Effector memory CD4-positive, alpha-beta T cell (primary cell): ENCODE data around the gene SUPT6H.
A peak's percentile ranks its signal among the peaks of the same experiment; 100 is the strongest.

Experiments used
- DNase-seq, 3 donors: peaks; one replicate each; pipeline ENCODE4 v3.0.0-alpha.2; 2020
- H3K27ac ChIP-seq: 2 replicates; pipeline ENCODE4 v1.7.0; 2013; ENCODE audit warnings: mild to moderate bottlenecking, low read length, moderate library complexity; ENCODE audit not compliant: insufficient read depth, poor library complexity, severe bottlenecking
- H3K27me3 ChIP-seq: replicated peaks from 2 replicates; pipeline ENCODE4 v1.7.0; 2013; ENCODE audit warnings: mild to moderate bottlenecking, low read length; ENCODE audit not compliant: insufficient read depth, control insufficient read depth, poor library complexity, severe bottlenecking
- H3K36me3 ChIP-seq: 2 replicates; pipeline ENCODE4 v1.7.0; 2013; ENCODE audit warnings: mild to moderate bottlenecking, low read length, moderate library complexity; ENCODE audit not compliant: control insufficient read depth, insufficient read depth
- H3K4me1 ChIP-seq: 2 replicates; pipeline ENCODE4 v1.7.0; 2013; ENCODE audit warnings: low read length, mild to moderate bottlenecking; ENCODE audit not compliant: control insufficient read depth, insufficient read depth, poor library complexity, severe bottlenecking
- H3K4me3 ChIP-seq: 2 replicates; pipeline ENCODE4 v1.7.0; 2013; ENCODE audit warnings: low read length, low read depth, mild to moderate bottlenecking; ENCODE audit not compliant: insufficient read depth, poor library complexity, severe bottlenecking
- H3K9me3 ChIP-seq: 2 replicates; pipeline ENCODE4 v1.7.0; 2013; ENCODE audit warnings: mild to moderate bottlenecking, low read length, moderate library complexity; ENCODE audit not compliant: control insufficient read depth
- total RNA-seq, 3 donors: gene quantifications; one replicate each; lab custom pipeline; 2026; lab: John Stamatoyannopoulos, UW

Gene SUPT6H
- 162 to 202 (median 181) reads per million in 3 donors for total RNA-seq

DNA sequence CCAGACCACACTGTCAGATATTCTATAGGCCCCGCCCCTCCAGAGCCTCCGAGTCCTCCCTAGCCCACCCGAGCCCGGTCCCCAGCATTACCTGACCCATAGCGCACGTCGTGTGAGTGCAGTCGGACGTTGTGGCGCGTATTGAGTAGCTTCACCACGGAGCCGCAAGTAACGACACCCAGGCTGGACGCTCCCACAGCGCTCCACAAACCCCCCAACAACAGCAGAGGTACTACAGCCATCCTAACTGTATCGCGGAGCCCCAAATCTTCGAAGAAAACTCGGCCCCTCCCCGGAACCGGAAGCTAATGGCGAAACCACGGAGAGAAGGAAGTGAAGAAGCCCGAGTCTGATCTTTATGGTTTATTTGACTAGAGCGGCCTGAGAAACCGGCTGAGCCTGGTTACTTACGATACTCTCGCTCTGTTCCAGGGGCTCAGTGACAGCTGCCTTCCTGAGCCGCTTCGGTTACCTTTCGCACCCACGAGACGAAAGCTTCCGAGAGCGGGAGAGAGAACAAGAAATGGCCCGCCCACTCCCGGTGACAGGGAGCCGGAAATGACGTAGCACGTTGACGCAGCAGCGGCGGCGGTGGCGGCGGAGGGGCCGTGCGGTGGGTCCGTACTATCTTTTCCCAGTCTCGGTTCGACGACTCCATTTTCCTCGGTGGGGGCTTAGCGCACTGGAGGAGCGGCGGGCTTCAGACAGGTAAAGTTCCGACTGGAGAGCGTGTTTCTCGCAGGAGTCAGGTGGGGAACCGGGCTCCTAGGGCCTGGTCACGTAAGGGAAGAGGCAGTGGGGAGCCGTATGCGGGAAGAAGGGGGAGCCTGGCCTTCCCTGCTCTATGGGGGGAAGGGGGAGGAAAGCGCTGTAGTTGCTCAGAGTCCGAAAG lies at the start of gene SUPT6H, which contains the start of gene SDF2:
SUPT6H (plus strand) TSS at position 571 of the 892 bp plus-strand sequence. CDS start 11,197 bp downstream, outside the sequence.
SDF2 (minus strand) TSS at position 272 of the 892 bp plus-strand sequence; CDS start at position 242, 30 bp downstream.
- Histone ChIP-seq H3K4me1 (peaks cover 8% of the 10 kb centered on the region), H3K27ac (peak within 1 kb of the TSS; percentile 99), H3K4me3 (peak within 1 kb of the TSS; percentile 92), H3K9me3 (no peaks in the 10 kb centered on the region), H3K27me3 (no peaks in the 10 kb centered on the region), H3K36me3 (no peaks in the 10 kb centered on the region)
- peak; percentile 86 to 90 (median 89) for DNase-seq

GRCh38 chr17:28612531-28612930 lies 49.5 kb upstream of the SUPT6H start:
- Histone ChIP-seq H3K27me3 (no peaks in the 10 kb centered on the region), H3K27ac (no peak overlapping the region), H3K36me3 (peaks cover 40% of the 10 kb centered on the region), H3K4me1 (no peaks in the 10 kb centered on the region), H3K9me3 (no peaks in the 10 kb centered on the region), H3K4me3 (no peak overlapping the region)
- DNase-seq, result no peak

DNA sequence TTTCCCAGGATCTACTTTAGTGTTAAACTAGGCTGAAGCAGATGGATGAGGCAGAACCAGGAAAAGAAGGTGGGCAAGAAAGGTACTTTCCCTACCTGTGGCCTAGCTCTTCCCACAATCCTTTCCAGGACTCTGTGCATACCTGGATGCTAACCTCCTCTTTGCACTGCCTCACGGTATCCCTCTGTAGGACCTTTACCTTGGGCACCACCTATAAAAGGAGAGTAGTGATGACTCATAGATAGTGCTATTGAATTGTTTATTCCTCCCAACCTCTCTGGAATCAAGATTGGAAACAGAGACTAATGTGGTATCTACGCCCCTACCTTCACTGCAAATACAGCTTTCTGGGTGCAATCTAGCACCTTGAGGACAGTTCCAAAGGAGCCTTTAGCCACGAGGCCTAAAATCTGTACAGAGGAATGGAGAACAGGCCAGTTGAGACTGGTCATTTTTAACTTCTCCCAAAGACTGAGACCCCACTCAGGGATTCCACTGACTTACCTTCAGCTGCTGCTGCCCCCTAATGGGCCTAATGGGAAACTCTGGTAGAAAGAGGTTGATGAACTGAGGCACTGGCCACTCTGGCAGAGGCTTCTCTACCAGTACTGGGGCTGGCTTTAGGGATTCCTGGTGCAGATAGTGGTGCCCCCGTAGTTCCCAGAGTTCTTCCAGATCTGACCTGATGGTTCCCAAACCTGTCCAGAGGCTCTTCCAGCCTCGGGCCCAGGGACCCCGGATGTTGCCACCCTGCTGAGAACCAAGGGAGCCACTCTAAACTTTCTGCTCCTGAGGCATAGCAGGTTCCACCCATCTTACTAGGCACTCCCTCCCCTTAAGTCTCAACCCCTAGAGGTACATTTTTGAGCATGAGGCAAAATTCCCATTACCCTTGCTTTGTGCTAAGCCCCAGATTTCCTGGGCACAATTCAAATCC lies 48.8 kb upstream of the SUPT6H start:
- Histone ChIP-seq H3K27ac (no peak overlapping the region), H3K4me3 (no peak overlapping the region), H3K9me3 (no peaks in the 10 kb centered on the region), H3K27me3 (no peaks in the 10 kb centered on the region), H3K36me3 (peaks cover 42% of the 10 kb centered on the region), H3K4me1 (no peaks in the 10 kb centered on the region)
- peak in 2 of 3 donors; percentile 4 to 24 for DNase-seq

DNA sequence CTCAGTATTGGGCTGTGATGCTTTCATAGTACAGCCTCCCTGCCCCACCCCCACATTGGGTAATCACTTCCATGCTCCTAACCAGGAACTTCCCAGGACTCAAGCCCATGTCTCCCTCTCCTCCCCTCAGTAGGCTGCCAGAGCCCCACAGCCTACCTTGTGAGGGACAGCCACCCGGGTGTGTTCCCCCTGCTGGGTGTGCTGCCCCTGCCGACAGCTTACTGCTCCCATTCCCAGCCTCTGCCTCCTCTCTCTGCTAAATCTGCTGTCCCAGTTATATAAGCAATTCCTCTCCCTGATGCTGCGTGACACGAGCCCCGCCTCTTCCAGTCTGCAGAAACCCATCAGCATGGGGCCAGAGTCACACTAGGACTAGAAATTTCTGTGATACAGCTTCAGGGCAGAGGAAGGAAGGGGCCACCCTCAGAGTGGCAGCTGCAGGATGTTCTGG lies 48.0 kb upstream of the SUPT6H start, which contains the start of gene RSKR:
RSKR (minus strand) TSS at position 255 of the 451 bp plus-strand sequence; CDS start at position 231, 24 bp downstream.
- H3K36me3 ChIP-seq, result peaks cover 50% of the 10 kb centered on the region
- no peak within 1 kb of the TSS for H3K4me3 ChIP-seq
- H3K27me3 ChIP-seq, result no peaks in the 10 kb centered on the region
- H3K27ac ChIP-seq, result no peak within 1 kb of the TSS
- DNase-seq, result no peak
- H3K4me1 ChIP-seq, result no peaks in the 10 kb centered on the region
- no peaks in the 10 kb centered on the region for H3K9me3 ChIP-seq

DNA sequence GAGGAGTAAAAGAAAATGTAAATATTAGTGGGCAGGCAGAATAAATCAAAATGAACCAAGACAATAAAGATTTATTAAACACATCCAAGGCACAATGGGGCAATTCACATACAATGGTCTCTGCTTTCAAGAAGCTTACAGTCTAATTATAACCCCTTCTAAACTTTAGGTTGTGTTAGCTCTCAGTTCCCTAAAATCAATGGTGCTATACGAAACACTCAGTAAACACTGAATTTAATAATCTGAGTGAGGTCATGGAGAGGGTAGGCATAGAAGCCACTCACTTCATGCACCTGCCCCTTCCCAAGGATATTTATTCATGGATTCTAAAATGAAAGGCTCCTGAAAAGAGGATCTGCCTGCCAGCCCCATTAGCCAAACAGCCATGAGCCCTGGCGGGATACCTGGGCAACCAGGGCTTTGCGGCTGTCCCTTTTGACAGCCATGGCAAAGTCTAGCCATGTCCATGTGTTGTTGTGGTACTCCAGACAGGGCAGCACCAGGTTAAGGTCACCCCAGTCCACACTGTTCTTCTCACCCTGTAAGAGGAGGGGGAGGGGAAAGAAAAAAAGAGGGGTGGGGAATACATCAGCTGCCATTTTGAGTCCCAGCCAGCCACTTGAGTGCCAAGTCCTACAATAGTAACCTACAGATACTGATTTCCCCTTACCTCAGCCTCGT lies 46.6 kb upstream of the SUPT6H start:
- no peaks in the 10 kb centered on the region for H3K9me3 ChIP-seq
- DNase-seq, result no peak
- H3K27ac ChIP-seq, result no peak overlapping the region
- no peaks in the 10 kb centered on the region for H3K4me1 ChIP-seq
- no peaks in the 10 kb centered on the region for H3K27me3 ChIP-seq
- H3K36me3 ChIP-seq, result peaks cover 64% of the 10 kb centered on the region
- H3K4me3 ChIP-seq, result no peak overlapping the region

DNA sequence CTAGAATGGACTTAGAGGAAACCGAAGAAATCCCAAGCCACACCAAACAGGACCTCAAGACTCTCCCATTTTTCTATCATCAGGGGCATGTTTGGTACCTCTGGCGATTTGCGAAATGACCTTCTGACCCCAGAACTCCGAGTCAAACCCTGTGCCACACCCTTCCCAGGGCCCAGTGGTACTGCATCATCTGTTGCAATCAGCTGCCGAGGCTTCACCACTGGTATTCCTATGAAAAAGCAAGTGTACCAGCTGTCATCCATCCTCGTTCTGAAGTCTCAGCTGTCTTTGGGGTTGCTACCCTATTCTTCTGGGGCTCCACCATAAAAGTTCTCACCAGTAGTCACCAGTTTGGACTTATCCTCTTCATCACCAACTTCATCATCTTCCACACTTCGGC lies 45.7 kb upstream of the SUPT6H start:
- Histone ChIP-seq H3K9me3 (no peaks in the 10 kb centered on the region), H3K27me3 (no peaks in the 10 kb centered on the region), H3K27ac (no peak overlapping the region), H3K4me1 (no peaks in the 10 kb centered on the region), H3K4me3 (no peak overlapping the region), H3K36me3 (peaks cover 70% of the 10 kb centered on the region)
- no peak for DNase-seq

DNA sequence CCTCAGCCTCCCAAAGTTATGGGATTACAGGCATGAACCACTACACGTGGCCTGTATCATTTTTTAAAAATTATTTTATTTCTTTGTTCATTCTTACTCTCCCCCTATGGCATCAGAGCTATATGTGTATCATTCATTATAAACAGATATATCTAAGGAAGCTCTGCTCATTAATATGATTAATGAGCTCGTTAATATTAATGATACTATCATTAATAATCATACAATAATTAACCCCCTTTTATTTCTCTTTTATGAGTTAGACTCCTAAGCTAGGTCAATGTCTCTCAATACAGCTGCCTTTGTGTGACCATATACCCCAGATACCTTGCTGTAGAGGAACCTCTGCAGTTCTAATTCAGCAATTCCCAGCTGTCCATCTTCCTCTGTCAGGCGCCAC lies 43.5 kb upstream of the SUPT6H start:
- Histone ChIP-seq H3K4me1 (no peaks in the 10 kb centered on the region), H3K27me3 (no peaks in the 10 kb centered on the region), H3K27ac (no peak overlapping the region), H3K4me3 (no peak overlapping the region), H3K9me3 (no peaks in the 10 kb centered on the region), H3K36me3 (peaks cover 85% of the 10 kb centered on the region)
- no peak for DNase-seq

DNA sequence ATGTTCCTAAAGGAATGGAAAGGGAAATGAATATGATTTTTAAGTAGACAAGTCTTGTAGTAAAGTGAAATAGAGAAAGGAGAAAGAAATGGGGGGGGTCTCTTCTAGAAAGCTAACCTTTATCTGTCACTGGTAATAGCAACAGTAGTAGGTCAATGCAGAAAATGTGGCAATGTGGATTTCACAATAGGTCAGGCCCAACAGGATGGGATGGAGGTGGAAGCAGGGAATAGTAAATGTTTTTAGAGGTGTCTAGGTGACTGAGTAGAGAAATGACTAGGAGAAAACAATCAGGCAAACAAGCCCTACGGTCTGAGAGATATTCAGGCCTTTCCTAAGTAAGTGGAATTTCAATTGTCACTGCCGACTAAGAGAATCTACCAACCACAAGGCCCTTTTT lies 42.0 kb upstream of the SUPT6H start:
- DNase-seq, result no peak
- H3K36me3 ChIP-seq, result peaks cover 84% of the 10 kb centered on the region
- no peak overlapping the region for H3K4me3 ChIP-seq
- H3K27me3 ChIP-seq, result no peaks in the 10 kb centered on the region
- no peak overlapping the region for H3K27ac ChIP-seq
- no peaks in the 10 kb centered on the region for H3K4me1 ChIP-seq
- H3K9me3 ChIP-seq, result no peaks in the 10 kb centered on the region

- no peaks in the 10 kb centered on the region for H3K27me3 ChIP-seq
- no peaks in the 10 kb centered on the region for H3K9me3 ChIP-seq
- H3K27ac ChIP-seq, result no peak overlapping the region
- H3K4me3 ChIP-seq, result no peak overlapping the region
- H3K36me3 ChIP-seq, result peaks cover 67% of the 10 kb centered on the region
- H3K4me1 ChIP-seq, result no peaks in the 10 kb centered on the region
- DNase-seq, result no peak
Observed at GRCh38 chr17:28622186-28622585, 39.8 kb upstream of the SUPT6H start.
